TTC549 (cell line): ENCODE data around the gene ZNF578.
"Not testable (repeated sequence)": the region's sequence is repeated elsewhere in the genome, so short reads cannot be mapped to it uniquely, and the experiment has no call there.

Experiments used
- FAIRE-seq: peaks from 2 replicates; lab custom pipeline; 2012; peaks lifted over from hg19 to GRCh38; lab: Jason Lieb, UNC

ZNF578 gene

DNA sequence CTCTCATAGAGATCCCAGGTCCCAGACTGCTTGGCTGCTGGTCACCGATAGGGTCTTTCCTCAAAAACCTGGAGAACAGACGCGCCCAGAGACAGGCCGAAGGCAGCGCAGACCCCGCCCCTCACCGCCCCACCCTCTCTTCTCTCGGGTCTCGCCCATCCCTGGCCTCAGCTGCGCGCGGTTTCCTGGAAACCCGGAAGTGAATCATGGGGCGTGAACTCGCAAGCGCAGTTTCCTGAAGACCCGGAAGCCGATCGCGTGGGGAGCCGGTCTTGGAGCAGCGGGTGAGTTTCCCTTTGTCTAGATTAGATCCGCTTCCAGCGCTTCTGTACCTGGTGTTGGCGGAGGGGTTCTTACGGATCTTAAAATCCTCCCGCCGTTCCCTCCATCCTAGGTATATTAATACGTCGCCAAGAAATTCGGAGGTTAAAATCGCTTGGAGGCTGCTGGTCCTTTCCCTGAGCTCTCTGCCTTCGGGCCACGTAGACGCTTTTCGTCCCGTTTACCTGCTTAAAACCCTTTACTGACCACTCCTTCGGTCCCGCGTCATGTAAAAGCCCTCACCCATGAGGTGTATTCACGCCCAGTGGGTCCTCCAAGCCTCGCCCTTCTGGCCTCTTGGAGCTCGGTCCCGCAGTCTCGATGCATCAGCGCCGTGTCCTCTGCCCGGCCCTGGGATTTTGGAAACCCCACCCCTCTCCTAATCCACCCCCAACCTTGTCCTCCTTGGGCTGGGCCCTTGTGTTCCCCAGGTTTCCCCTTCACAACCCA lies at the start of gene ZNF578:
Gene ZNF578 (plus strand): TSS at position 230 of the 771 bp plus-strand sequence. CDS start 48,293 bp downstream, outside the sequence.
- FAIRE-seq: no peak

GRCh38 chr19:52410276-52410675 lies 43.1 kb upstream of the ZNF578 start:
- FAIRE-seq: no peak

DNA sequence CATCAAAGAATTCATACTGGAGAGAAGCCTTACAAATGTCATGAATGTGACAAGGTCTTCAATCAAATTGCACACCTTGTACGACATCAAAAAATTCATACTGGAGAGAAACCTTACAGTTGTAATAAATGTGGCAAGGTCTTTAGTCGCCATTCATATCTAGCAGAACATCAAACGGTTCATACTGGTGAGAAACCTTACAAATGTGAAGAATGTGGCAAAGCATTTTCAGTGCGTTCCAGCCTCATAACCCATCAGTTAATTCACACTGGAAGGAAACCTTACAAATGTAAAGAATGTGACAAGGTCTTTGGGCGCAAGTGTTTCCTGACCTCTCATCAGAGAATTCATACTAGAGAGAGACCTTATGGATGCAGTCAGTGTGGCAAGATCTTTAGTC lies 37.6 kb upstream of the ZNF578 start:
- no peak for FAIRE-seq

DNA sequence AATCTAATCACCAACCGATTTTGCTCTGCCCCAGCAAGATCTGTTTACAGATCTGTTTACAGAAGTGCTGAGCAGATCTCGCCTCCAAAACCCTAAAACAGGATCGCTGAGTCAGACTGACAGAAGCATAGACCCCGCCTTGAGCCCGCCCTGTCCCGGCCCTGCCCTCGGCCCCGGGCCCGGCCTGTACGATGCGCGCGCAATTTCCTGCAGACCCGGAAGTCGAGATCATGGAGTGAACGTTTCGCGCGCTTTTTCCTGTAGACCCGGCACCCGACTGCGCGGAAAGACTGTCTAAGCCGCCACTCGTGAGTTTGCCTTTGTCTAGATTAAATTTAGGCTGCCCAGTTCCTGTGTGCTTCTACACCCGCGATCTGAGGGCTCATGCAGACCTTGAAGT lies 24.4 kb upstream of the ZNF578 start, which contains the start of gene ZNF534:
Gene ZNF534 (plus strand): TSS at position 212 of the 400 bp plus-strand sequence. CDS start 2,327 bp downstream, outside the sequence.
- no peak for FAIRE-seq

GRCh38 chr19:52442179-52442578 lies 11.2 kb upstream of the ZNF578 start:
- no peak for FAIRE-seq

- FAIRE-seq: no peak
These were observed 8.8 kb upstream of the ZNF578 start for GRCh38 chr19:52444506-52444905.

GRCh38 chr19:52451241-52451640 lies 2.1 kb upstream of the ZNF578 start:
- FAIRE-seq: no peak

- no peak for FAIRE-seq
These were observed 11.6 kb downstream of the ZNF578 start for GRCh38 chr19:52464798-52465470.

DNA sequence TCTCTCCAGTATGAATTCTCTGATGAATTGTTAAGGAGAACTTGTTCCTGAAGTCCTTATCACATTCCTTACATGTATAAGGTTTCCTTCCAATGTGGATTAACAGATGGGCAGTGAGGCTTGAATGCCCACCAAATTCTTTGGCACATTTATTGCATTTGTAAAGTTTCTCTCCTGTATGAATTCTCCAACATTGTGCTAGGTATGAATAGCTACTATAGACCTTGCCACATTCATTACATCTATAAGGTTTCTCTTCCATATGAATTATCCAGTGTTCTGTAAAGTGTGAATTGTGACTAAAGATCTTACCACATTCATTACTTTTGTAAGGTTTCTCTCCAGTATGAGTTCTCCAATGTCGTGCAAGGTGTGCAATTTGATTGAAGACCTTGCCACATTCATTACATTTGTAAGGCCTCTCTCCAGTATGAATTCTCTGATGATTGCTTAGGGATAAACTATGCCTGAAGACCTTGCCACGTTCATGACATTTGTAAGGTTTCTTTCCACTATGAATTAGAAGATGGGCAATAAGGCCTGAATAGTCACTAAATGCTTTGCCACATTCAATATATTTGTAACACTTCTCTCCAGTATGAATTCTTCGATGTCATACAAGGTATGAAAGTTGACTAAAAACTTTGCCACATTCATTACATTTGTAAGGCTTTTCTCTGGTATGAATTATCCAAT lies 20.4 kb downstream of the ZNF578 start:
- no peak for FAIRE-seq

DNA sequence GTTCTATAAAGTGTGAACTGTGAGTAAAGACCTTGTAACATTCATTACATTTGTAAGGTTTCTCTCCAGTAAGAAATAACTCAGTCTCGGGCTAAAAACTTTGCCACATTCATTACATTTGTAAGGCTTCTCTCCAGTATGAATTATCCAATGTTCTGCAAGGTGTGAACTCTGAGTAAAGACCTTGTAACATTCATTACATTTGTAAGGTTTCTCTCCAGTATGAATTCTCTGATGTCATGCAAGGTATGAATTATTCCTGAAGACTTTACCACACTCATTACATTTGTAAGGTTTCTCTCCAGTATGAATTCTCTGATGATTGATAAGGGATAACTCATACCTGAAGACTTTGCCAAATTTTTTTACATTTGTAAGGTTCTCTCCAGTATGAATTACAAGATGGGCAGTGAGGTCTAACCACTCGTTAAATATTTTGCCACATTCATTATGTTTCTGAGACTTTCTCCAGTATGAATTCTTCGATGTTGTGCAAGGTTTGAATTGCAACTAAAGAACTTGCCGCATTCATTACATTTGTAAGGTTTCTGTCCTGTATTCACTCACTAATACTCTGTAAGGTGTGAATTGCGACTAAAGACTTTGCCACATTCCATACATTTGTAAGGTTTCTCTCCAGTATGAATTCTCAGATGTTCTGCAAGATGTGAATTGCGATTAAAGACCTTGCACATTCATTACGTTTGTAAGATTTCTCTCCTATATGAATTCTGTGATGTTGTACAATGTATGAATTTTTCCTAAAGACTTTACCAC lies 21.2 kb downstream of the ZNF578 start:
- no peak for FAIRE-seq

DNA sequence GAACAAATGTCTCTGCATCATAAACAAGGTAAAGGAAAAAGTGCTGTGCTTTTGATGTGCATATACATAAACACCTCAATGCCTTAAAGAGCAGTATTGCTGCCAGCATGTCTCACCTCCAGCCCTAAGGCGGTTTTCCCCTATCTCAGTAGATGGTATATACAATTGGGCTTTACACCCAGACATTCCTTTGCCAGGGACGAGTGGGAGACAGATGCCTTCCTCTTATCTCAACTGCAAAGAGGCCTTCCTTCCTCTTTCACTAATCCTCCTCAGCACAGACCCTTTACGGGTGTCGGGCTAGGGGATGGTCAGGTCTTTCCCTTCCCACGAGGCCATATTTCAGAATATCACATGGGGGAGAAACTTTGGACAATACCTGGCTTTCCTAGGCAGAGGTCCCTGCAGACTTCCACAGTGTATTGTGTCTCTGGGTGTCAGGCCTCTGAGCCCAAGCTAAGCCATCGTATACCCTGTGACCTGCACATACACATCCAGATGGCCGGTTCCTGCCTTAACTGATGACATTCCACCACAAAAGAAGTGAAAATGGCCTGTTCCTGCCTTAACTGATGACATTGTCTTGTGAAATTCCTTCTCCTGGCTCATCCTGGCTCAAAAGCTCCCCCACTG lies 30.9 kb downstream of the ZNF578 start:
- FAIRE-seq: not testable (repeated sequence)

DNA sequence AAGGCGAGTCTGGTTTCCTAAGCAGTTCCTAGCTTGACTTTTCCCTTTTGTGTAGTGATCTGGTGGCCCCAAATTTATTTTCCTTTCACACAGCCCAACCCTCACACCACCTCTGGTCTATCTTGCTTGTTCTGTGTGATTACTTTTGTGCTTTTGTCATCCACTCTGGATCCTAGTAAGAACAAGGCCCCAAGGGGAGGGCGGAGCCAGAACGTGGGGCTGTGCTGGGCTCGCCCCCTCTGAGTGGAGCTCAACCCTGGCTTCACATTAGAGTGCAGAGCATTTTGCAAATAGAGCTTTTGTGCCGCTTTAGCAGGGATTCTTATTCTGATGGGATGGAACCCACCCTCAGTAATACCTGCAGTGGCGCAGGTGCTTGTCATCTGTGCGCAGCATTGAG lies 31.7 kb downstream of the ZNF578 start:
- FAIRE-seq: not testable (repeated sequence)

DNA sequence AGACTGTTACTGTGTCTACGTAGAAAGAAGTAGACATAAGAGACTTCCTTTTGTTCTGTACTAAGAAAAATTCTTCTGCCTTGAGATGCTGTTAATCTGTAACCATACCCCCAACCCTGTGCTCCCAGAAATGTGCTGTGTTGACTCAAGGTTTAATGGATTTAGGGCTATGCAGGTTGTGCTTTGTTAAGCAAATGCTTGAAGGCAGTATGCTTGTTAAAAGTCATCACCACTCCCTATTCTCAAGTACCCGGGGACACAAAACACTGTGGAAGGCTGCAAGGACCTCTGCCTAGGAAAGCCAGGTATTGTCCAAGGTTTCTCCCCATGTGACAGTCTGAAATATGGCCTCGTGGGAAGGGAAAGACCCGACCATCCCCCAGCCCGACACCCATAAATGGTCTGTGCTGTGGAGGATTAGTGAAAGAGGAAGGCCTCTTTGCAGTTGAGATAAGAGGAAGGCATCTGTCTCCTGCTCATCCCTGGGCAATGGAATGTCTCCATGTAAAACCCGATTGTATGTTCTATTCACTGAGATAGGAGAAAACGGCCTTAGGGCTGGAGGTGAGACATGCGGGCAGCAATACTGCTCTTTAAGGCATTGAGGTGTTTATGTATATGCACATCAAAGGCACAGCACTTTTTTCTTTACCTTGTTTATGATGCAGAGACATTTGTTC lies 32.3 kb downstream of the ZNF578 start:
- not testable (repeated sequence) for FAIRE-seq

GRCh38 chr19:52492201-52492993 lies 39.0 kb downstream of the ZNF578 start:
- no peak for FAIRE-seq

DNA sequence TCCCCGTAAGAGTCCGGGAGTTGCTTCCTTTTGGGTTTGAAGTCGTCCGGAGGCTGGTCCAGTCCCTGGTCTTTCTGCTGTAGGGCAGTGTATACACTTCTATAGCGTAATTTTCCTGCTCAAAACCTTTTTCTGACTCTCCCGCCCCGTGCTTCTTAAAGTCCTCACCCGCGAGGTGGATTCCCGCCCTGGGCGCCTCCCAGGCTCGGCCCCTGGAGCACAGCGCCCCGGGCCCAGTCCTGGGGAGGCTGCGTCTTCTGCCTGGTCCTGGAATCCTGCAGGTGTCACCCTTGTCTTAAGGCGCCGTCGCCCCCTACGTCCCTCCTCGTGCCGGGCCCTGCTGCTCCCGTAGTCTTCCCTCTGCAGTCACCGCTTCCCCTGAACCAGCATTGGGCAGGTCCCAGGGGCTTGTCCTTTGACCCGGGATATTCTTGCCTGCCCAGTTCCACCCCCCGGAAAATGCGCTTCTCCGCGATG lies 39.7 kb downstream of the ZNF578 start:
- FAIRE-seq: no peak

GRCh38 chr19:52494518-52494917 lies 41.2 kb downstream of the ZNF578 start:
- no peak for FAIRE-seq

GRCh38 chr19:52498571-52498970 lies 45.2 kb downstream of the ZNF578 start:
- FAIRE-seq: no peak

GRCh38 chr19:52500474-52500873 lies 47.1 kb downstream of the ZNF578 start:
- not testable (repeated sequence) for FAIRE-seq

- FAIRE-seq: not testable (repeated sequence)
These were observed 47.6 kb downstream of the ZNF578 start for GRCh38 chr19:52500991-52501390.

DNA sequence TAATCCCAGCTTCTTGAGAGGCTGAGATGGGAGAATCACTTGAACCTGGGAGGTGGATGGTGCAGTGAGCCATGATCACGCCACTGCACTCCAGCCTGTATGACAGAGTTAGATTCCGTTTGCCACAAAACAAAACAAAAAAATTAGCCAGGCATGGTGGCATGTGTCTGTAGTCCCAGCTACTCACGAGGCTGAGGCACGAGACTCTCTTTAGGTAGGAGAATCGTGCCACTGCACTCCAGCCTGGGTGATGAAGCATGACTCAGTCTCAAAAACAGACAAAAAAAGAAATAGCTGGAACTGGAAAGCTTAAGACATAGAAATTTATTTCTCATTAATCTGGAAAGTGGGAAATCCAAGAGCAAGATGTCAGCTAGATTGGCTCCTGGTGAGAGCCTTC lies 53.9 kb downstream of the ZNF578 start:
- FAIRE-seq: no peak
